Measurements from ENCODE around the gene ZIC4. TPM values are rescaled to one million over a fixed set of nuclear protein-coding genes. Genes with fewer than 3 reads are reported as not detected.

Gene ZIC4
- total RNA-seq, 1 donor from 2014 or later, result not detected

DNA sequence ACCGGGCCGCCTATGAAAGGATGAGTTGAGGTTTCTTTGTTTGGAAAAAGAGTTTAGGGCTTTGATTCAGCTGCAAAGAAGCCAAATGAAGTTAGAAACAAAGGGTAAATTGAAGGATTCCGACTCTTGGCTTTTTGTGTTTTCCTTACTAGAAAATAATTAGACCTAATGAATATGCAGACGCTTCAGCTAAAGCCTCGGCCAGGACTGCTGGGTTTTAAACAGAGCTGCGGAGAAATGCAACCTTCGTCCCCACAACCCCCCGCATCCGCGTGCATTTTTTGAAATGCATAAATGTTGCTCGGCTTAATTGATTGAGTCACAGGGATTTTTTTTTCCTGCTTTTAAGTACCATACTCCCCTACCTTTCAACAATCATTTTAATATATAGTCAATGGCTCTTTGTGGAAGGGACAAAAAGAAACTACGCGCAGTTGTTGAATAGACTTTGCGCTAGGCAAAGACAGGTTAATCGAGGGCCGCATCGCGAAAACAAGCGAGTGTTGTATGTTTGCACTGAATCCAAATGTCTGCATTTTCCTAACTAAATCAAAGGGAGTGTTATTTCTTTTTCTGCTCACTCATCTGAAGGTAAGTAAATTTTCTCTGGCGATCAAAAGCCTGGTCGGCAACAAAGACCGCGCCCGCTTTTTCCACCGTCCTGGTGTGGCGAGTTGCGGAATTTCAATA lies 1.3 kb upstream of the ZIC4 start:
- Mint-ChIP-seq H3K4me3 (no peak overlapping the region), H3K4me1 (peaks cover 15% of the 10 kb centered on the region), H3K27me3 (ENCODE audit: low read depth) (peaks cover 99% of the 10 kb centered on the region), H3K9me3 (no peaks in the 10 kb centered on the region), H3K27ac (no peak overlapping the region), H3K36me3 (no peaks in the 10 kb centered on the region)
- no peak for DNase-seq (ENCODE audit: low spot score in 2 of 2, unreplicated experiment in 2 of 2)
- TF ChIP-seq, protein P1, sequence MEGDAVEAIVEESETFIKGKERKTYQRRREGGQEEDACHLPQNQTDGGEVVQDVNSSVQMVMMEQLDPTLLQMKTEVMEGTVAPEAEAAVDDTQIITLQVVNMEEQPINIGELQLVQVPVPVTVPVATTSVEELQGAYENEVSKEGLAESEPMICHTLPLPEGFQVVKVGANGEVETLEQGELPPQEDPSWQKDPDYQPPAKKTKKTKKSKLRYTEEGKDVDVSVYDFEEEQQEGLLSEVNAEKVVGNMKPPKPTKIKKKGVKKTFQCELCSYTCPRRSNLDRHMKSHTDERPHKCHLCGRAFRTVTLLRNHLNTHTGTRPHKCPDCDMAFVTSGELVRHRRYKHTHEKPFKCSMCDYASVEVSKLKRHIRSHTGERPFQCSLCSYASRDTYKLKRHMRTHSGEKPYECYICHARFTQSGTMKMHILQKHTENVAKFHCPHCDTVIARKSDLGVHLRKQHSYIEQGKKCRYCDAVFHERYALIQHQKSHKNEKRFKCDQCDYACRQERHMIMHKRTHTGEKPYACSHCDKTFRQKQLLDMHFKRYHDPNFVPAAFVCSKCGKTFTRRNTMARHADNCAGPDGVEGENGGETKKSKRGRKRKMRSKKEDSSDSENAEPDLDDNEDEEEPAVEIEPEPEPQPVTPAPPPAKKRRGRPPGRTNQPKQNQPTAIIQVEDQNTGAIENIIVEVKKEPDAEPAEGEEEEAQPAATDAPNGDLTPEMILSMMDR (IDR thresholded peaks at IDR 0.05; ENCODE audit: unreplicated experiment), result no peak

DNA sequence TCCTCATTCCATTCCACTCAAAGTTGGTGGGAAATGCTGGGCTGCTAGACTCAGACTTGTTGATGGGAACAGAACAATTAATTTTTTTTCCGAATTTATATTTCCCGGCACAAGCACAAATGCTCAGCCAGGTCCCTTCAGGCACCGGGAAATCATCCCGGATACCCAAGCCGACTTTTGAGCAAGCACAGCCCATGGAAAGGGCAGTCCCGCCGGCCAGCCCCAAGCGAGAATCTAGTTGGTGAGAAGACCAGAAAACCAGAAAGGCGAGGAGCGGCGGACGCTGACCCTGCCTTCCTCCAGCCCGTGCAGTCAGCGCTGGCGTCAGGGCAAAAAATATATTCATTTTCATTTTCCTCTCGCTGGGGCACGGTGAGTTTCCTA lies 763 bp upstream of the ZIC4 start:
- H3K27ac Mint-ChIP-seq, result no peak overlapping the region
- peaks cover 99% of the 10 kb centered on the region for H3K27me3 Mint-ChIP-seq (ENCODE audit: low read depth)
- no peak for DNase-seq (ENCODE audit: low spot score in 2 of 2, unreplicated experiment in 2 of 2)
- no peaks in the 10 kb centered on the region for H3K9me3 Mint-ChIP-seq
- no peak overlapping the region for H3K4me3 Mint-ChIP-seq
- H3K4me1 Mint-ChIP-seq, result peaks cover 13% of the 10 kb centered on the region
- no peaks in the 10 kb centered on the region for H3K36me3 Mint-ChIP-seq
- TF ChIP-seq, protein P1 (IDR thresholded peaks at IDR 0.05; ENCODE audit: unreplicated experiment), result no peak

DNA sequence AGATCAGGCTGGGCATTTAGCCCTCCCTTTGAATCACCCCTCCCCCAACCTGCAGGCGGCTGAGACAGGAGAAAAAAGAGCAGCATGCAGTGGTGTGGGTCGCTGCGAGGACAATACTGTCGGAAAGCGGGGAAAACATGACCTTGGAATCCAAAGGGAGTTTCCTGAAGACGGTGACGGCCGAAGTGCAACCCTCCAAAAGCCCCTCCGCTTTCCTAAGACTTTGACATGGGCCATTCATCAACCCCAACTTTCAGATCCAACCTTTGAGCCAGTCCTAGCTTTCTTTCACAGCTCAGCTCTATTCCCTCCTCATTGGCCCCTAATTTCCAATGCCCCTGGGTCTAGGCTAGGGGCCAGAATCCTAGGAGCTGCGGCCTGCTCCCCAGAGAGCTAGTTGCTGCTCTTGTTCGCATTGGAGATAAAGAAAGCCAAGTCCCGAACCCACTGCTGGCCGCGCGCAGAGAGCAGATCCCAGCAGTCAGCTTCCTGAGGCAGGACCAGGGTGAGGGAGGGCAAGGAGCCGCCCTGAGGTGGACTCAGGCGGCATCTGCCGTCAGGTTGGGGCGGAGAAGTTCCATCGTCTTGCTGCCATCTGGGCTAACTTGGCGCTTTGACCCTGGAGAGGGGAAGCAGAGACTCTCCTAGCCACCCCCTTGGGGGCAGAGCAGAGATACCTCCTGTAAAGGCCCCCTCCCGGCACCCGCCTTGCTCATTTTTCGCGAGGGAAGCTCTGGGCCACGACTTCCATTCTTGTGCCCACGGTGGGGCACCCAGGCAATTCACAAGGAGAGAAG lies 914 bp downstream of the ZIC4 start:
- Mint-ChIP-seq H3K27ac (no peak overlapping the region), H3K27me3 (ENCODE audit: low read depth) (peaks cover 99% of the 10 kb centered on the region), H3K4me3 (no peak overlapping the region), H3K9me3 (no peaks in the 10 kb centered on the region), H3K4me1 (peaks cover 9% of the 10 kb centered on the region), H3K36me3 (no peaks in the 10 kb centered on the region)
- TF ChIP-seq, protein P1 (IDR thresholded peaks at IDR 0.05; ENCODE audit: unreplicated experiment), result no peak
- no peak for DNase-seq (ENCODE audit: low spot score in 2 of 2, unreplicated experiment in 2 of 2)

DNA sequence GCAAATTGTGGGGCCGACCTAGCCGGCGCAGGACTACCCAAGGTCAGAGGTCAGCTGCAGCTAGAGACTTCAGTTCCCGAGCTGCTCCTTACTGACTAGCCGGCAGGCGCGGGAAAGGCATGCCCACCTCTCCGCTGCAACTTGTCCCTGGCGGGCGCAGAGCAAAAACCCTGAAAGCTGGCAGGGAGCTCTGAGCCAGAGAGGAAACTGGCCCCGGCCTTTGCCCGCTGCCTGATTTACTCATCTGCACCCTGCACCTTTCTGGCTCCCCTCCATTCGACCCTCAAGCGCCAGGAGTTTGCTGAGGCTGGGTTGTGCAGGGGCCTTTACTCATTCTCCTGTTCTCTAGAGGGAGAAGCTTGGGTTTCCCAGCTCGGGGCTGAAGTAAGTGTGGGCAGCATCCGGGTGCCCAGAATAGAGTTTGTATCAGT lies 1.5 kb downstream of the ZIC4 start:
- no peaks in the 10 kb centered on the region for H3K9me3 Mint-ChIP-seq
- H3K4me1 Mint-ChIP-seq, result peaks cover 9% of the 10 kb centered on the region
- peaks cover 100% of the 10 kb centered on the region for H3K27me3 Mint-ChIP-seq (ENCODE audit: low read depth)
- TF ChIP-seq, protein P1 (IDR thresholded peaks at IDR 0.05; ENCODE audit: unreplicated experiment), result no peak
- no peaks in the 10 kb centered on the region for H3K36me3 Mint-ChIP-seq
- no peak overlapping the region for H3K27ac Mint-ChIP-seq
- no peak overlapping the region for H3K4me3 Mint-ChIP-seq
- DNase-seq (ENCODE audit: low spot score in 2 of 2, unreplicated experiment in 2 of 2), result no peak

DNA sequence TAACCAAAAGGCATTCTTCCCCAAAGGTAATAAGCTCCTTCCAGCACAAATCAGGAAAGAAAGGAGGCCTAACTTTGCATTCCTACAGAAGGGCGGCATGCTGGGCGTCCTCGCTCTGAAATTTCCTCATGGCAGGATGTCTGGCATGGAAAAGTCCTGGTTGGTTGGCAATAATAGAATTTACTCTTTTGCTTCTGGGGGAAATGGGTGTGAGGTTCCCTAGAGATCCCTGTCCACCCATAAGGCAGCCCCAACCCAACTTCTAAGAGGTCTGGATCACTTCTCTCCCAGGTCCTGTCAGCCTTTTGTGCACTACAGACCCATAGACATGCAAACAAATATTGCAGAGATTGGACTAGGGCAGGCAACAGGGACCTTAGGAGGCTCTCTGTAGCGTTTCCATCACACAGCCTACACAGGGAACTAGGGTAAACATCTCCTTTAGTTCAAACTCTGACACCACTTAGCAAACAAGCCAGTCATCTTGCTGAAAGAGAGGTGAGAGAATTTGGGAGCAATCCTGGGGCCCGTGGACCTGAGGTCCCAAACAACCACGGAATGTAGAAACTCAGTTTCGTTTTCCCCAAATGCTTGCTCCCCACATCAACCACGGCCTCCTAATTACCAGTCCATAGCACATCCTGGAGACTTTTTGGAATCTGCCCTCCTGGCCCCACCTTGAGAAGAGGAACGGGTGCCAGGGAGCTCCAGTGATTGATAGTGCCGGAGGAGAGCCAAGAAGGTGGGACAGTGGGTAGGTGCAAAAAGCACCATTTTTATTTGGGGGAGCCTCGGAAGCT lies 2.1 kb downstream of the ZIC4 start:
- Mint-ChIP-seq H3K36me3 (no peaks in the 10 kb centered on the region), H3K27ac (no peak overlapping the region), H3K9me3 (no peaks in the 10 kb centered on the region), H3K27me3 (ENCODE audit: low read depth) (peaks cover 100% of the 10 kb centered on the region), H3K4me1 (peaks cover 5% of the 10 kb centered on the region), H3K4me3 (no peak overlapping the region)
- DNase-seq (ENCODE audit: low spot score in 2 of 2, unreplicated experiment in 2 of 2), result no peak
- TF ChIP-seq, protein P1 (IDR thresholded peaks at IDR 0.05; ENCODE audit: unreplicated experiment), result no peak
